ENCODE results near the gene NCOA6. TPM values are rescaled to one million over a fixed set of nuclear protein-coding genes. Genes with fewer than 3 reads are reported as not detected.

Gene NCOA6
- total RNA-seq, 4 donors from 2014 or later, result 15.8 to 25.9 (median 20.3) TPM

- ATAC-seq (ENCODE audit: low FRiP score), result no peak
- DNase-seq (ENCODE audit: low spot score), result no peak
- no peak for TF ChIP-seq CTCF (IDR thresholded peaks at IDR 0.05)
Observed at GRCh38 chr20:34774886-34775285, 50.6 kb downstream of the NCOA6 start.

- DNase-seq (ENCODE audit: low spot score) (no peak), ATAC-seq (ENCODE audit: low FRiP score) (no peak)
- no peak for TF ChIP-seq CTCF (IDR thresholded peaks at IDR 0.05)
Observed at GRCh38 chr20:34774449-34774848, 51.0 kb downstream of the NCOA6 start.

- ATAC-seq (ENCODE audit: low FRiP score), result no peak
- TF ChIP-seq CTCF (IDR thresholded peaks at IDR 0.05), result no peak
- DNase-seq (ENCODE audit: low spot score), result no peak
Observed at GRCh38 chr20:34773726-34774125, 51.7 kb downstream of the NCOA6 start.

- DNase-seq (ENCODE audit: low spot score) (no peak), ATAC-seq (ENCODE audit: low FRiP score) (no peak)
- TF ChIP-seq CTCF (IDR thresholded peaks at IDR 0.05), result no peak
Observed at GRCh38 chr20:34772437-34772836, 53.0 kb downstream of the NCOA6 start.

GRCh38 chr20:34771680-34772081 is 53.8 kb downstream of the NCOA6 start:
- DNase-seq (ENCODE audit: low spot score) (no peak), ATAC-seq (ENCODE audit: low FRiP score) (no peak)
- no peak for TF ChIP-seq CTCF (IDR thresholded peaks at IDR 0.05)

- no peak for TF ChIP-seq CTCF (IDR thresholded peaks at IDR 0.05)
- DNase-seq (ENCODE audit: low spot score) (no peak), ATAC-seq (ENCODE audit: low FRiP score) (no peak)
Observed at GRCh38 chr20:34768096-34768495, 57.4 kb downstream of the NCOA6 start.

GRCh38 chr20:34762031-34762555 is 63.4 kb downstream of the NCOA6 start:
- no peak for ATAC-seq (ENCODE audit: low FRiP score)
- DNase-seq (ENCODE audit: low spot score), result no peak
- no peak for TF ChIP-seq CTCF (IDR thresholded peaks at IDR 0.05)

Measured in omental fat pad (tissue), 4 donors.